A673 (cell line): ENCODE results near the gene POU3F1. TPM values are rescaled to one million over a fixed set of nuclear protein-coding genes. Genes with fewer than 3 reads are reported as not detected.
A peak's percentile ranks its signal among the peaks of the same experiment; 100 is the strongest.

Source experiments
- BruUV-seq: library from RNA; stranded (reverse); fragments of 400-500 nt; replicated peaks from 2 replicates; lab custom pipeline; 2021; lab: Mats Ljungman, UMichigan
- CTCF ChIA-PET: fragments of 300-600 bp; sonication (Branson Sonifier 250); formaldehyde crosslinking; loops from one replicate; lab custom pipeline; 2022; ENCODE audit warnings: antibody characterized with exemption; lab: Charles Lee
- POLR2A ChIA-PET: fragments of 300-600 bp; sonication (Branson Sonifier 250); formaldehyde crosslinking; loops from one replicate; lab custom pipeline; 2022; ENCODE audit warnings: antibody characterized with exemption; ENCODE audit not compliant: low non-redundant PET; lab: Charles Lee
- DNase-seq: peaks from one replicate; pipeline ENCODE4 v3.0.0-alpha.2; 2015; ENCODE audit warnings: low spot score
- H3K27ac ChIP-seq: fragments of 200-600 bp; sonication (generic); 2 replicates; pipeline ENCODE4 v1.5.1; 2016; ENCODE audit warnings: mixed run types, low read depth, mild to moderate bottlenecking, mixed read lengths, antibody characterized with exemption, low read length; ENCODE audit not compliant: poor library complexity, severe bottlenecking
- H3K27me3 ChIP-seq: fragments of 200-600 bp; sonication (generic); replicated peaks from 2 replicates; pipeline ENCODE4 v1.6.1; 2017; ENCODE audit warnings: mixed run types, low read depth, mild to moderate bottlenecking, mixed read lengths, antibody characterized with exemption, low read length; ENCODE audit not compliant: insufficient read depth, poor library complexity
- H3K36me3 ChIP-seq: fragments of 200-600 bp; sonication (generic); 2 replicates; pipeline ENCODE4 v1.6.1; 2016; ENCODE audit warnings: mixed run types, mild to moderate bottlenecking, mixed read lengths, antibody characterized with exemption, low read length; ENCODE audit not compliant: insufficient read depth, poor library complexity, severe bottlenecking
- H3K4me1 ChIP-seq: fragments of 200-600 bp; sonication (generic); 2 replicates; pipeline ENCODE4 v1.6.1; 2017; ENCODE audit warnings: mixed run types, mild to moderate bottlenecking, mixed read lengths, antibody characterized with exemption, low read length; ENCODE audit not compliant: insufficient read depth, poor library complexity, severe bottlenecking
- H3K4me3 ChIP-seq: fragments of 200-600 bp; sonication (generic); 2 replicates; pipeline ENCODE4 v1.5.1; 2016; ENCODE audit warnings: low read depth, mixed run types, mild to moderate bottlenecking, mixed read lengths, low read length; ENCODE audit not compliant: poor library complexity, severe bottlenecking
- H3K9me3 ChIP-seq: fragments of 200-600 bp; sonication (generic); 2 replicates; pipeline ENCODE4 v1.6.1; 2016; ENCODE audit warnings: mixed run types, low read depth, mild to moderate bottlenecking, mixed read lengths, antibody characterized with exemption, low read length; ENCODE audit not compliant: poor library complexity, severe bottlenecking
- CTCF ChIP-seq: fragments of 300-800, 200-600 bp; sonication (generic); conservative IDR thresholded peaks from 2 replicates; pipeline ENCODE4 v1.5.1; 2017; ENCODE audit warnings: low read depth, mild to moderate bottlenecking, antibody characterized with exemption, low read length, moderate library complexity, mixed read lengths
- EZH2 ChIP-seq: fragments of 200-600 bp; sonication (generic); IDR thresholded peaks from 2 replicates; pipeline ENCODE4 v1.6.1; 2017; ENCODE audit warnings: borderline replicate concordance, low read depth, mild to moderate bottlenecking, mixed read lengths, antibody characterized with exemption, low read length; ENCODE audit not compliant: poor library complexity, severe bottlenecking
- intact Hi-C: fragments of 100-400 bp; cut with micrococcal nuclease; formaldehyde crosslinking; loops from one replicate; pipeline ENCODE4 v1.10.0; 2022; ENCODE audit not compliant: unreplicated experiment
- total RNA-seq: library from RNA; stranded (reverse); gene quantifications from 2 replicates; pipeline ENCODE4 v1.2.3, GENCODE V29; 2021

The POU3F1 gene
- total RNA-seq, 1 experiment from 2014 or later, result 92.9 TPM

- intact Hi-C loops, result no loop called here
- no peaks in the 10 kb centered on the region for H3K9me3 ChIP-seq
- peaks cover 80% of the 10 kb centered on the region for H3K4me1 ChIP-seq
- H3K27ac ChIP-seq, result peak overlapping the region; percentile 75
- POLR2A ChIA-PET, result no interaction called here
- DNase-seq, result no peak
- no TSS peak for BruUV-seq
- H3K27me3 ChIP-seq, result no peaks in the 10 kb centered on the region
- H3K36me3 ChIP-seq, result no peaks in the 10 kb centered on the region
- TF ChIP-seq EZH2, result no peak
- no peak for TF ChIP-seq CTCF
- no peak overlapping the region for H3K4me3 ChIP-seq
- CTCF ChIA-PET, result interaction anchor here (2.5 kb wide), 1 partner anchor 11 kb away, joined by 20 read pairs; no protein-coding TSS in a partner anchor
These were observed 27.1 kb upstream of the POU3F1 start for GRCh38 chr1:38073534-38074301.

- Histone ChIP-seq H3K36me3 (no peaks in the 10 kb centered on the region), H3K4me1 (peaks cover 88% of the 10 kb centered on the region), H3K9me3 (no peaks in the 10 kb centered on the region), H3K27me3 (no peaks in the 10 kb centered on the region), H3K4me3 (no peak overlapping the region), H3K27ac (peak overlapping the region; percentile 75)
- intact Hi-C loops, result no loop called here
- no TSS peak for BruUV-seq
- ChIA-PET CTCF (interaction anchor here (1.4 to 2.5 kb wide), 2 partner anchors 10 to 19 kb away, joined by 3 to 20 read pairs; no protein-coding TSS in a partner anchor), POLR2A (no interaction called here)
- no peak for DNase-seq
- TF ChIP-seq EZH2 (no peak), CTCF (0 out of 2 replicates have a peak, but pooled peaks have one; percentile 9)
These were observed 26.3 kb upstream of the POU3F1 start for GRCh38 chr1:38072858-38073257.

- Histone ChIP-seq H3K9me3 (no peaks in the 10 kb centered on the region), H3K4me3 (no peak overlapping the region), H3K4me1 (peaks cover 100% of the 10 kb centered on the region), H3K27ac (peak overlapping the region; percentile 75), H3K36me3 (no peaks in the 10 kb centered on the region), H3K27me3 (no peaks in the 10 kb centered on the region)
- peak; percentile 74 for TF ChIP-seq CTCF
- no peak for TF ChIP-seq EZH2
- no TSS peak for BruUV-seq
- CTCF ChIA-PET, result interaction anchor here (0.6 to 2.5 kb wide), 19 partner anchors 9 to 718 kb away, joined by 3 to 20 read pairs (median 3); partner anchors contain the start of gene POU3F1
- intact Hi-C loops, result no loop called here
- POLR2A ChIA-PET, result interaction anchor here (0.5 to 0.6 kb wide), 2 partner anchors 264 to 802 kb away, joined by 3 to 4 read pairs; partner anchors contain the start of genes C1orf122, MYCBP and YRDC
- peak; percentile 87 for DNase-seq
These were observed 25.0 kb upstream of the POU3F1 start for GRCh38 chr1:38071312-38072256.
